GM18502 (cell line): ENCODE data around the gene NOXRED1.

Experiments
- ATAC-seq: cut with Tn5 transposase; IDR thresholded peaks from one replicate; pipeline ENCODE4 v1.9.1; 2021; ENCODE audit warnings: mild to moderate bottlenecking; ENCODE audit not compliant: unreplicated experiment, poor library complexity

Gene NOXRED1

GRCh38 chr14:77347751-77348150, 75.6 kb downstream of the NOXRED1 start:
- ATAC-seq = no peak

GRCh38 chr14:77346495-77346894, 76.8 kb downstream of the NOXRED1 start:
- no peak for ATAC-seq

- no peak for ATAC-seq
Measured at GRCh38 chr14:77344377-77344996, 78.8 kb downstream of the NOXRED1 start.
